Breast epithelium (tissue), 4 donors: Measurements from ENCODE around the gene GALNT16. TPM values are rescaled to one million over a fixed set of nuclear protein-coding genes. Genes with fewer than 3 reads are reported as not detected.

Experiments
- DNase-seq, 2 donors: peaks; one replicate each; pipeline ENCODE4 v3.0.0-alpha.2; 2019; ENCODE audit warnings: low spot score in 2 of 2
- H3K27ac ChIP-seq, 2 donors: fragments of 200-600 bp; sonication (generic) in 1 of 2; one replicate each; pipeline ENCODE4 v1.5.1; 2016 to 2019; ENCODE audit warnings: mild to moderate bottlenecking in 1 of 2
- H3K27me3 ChIP-seq, 2 donors: fragments of 200-600 bp; sonication (generic) in 1 of 2; one replicate each; pipeline versions ENCODE4 v1.5.1 to v1.6.0; 2017 to 2019; ENCODE audit warnings: control low read depth in 1 of 2, mild to moderate bottlenecking in 1 of 2
- H3K36me3 ChIP-seq: fragments of 200-600 bp; one replicate; pipeline ENCODE4 v1.5.1; 2019
- H3K4me1 ChIP-seq, 2 donors: fragments of 200-600 bp; sonication (generic); one replicate each; pipeline ENCODE4 v1.5.1; 2016 to 2019; ENCODE audit warnings: control low read depth in 1 of 2
- H3K4me3 ChIP-seq, 3 donors: fragments of 200-600 bp; sonication (generic); 1 replicate in 2 of 3; 2 replicates in 1 of 3; pipeline ENCODE4 v1.5.1; 2016 to 2019; ENCODE audit warnings: mild to moderate bottlenecking in 3 of 3, moderate library complexity in 2 of 3
- H3K9me3 ChIP-seq, 2 donors: fragments of 200-600 bp; sonication (generic) in 1 of 2; one replicate each; pipeline ENCODE4 v1.5.1; 2016 to 2019; ENCODE audit warnings: control low read depth in 1 of 2
- CTCF ChIP-seq, 3 donors: fragments of 450-650 bp; IDR thresholded peaks; one replicate each; pipeline ENCODE4 v1.5.1; 2016 to 2017; ENCODE audit warnings: antibody characterized with exemption in 3 of 3, mild to moderate bottlenecking in 3 of 3, moderate library complexity in 3 of 3
- POLR2A ChIP-seq: fragments of 450-650 bp; IDR thresholded peaks from one replicate; pipeline ENCODE4 v1.6.1; 2016; ENCODE audit warnings: antibody characterized with exemption, mild to moderate bottlenecking, moderate library complexity
- POLR2AphosphoS5 ChIP-seq, 3 donors: sonication (generic); formaldehyde crosslinking; IDR thresholded peaks; one replicate each; pipeline ENCODE4 v1.6.1; 2017; ENCODE audit warnings: antibody characterized with exemption in 3 of 3
- intact Hi-C: fragments of 100-400 bp; cut with DNase I; formaldehyde crosslinking; loops from one replicate; pipeline ENCODE4 v1.15.1; 2023; ENCODE audit warnings: low total_unique reads
- total RNA-seq, 3 donors: library from RNA; depleted of rRNA; stranded (reverse); fragments of >200 nt; gene quantifications; one replicate each; pipeline ENCODE4 v1.1.0, GENCODE V29; 2016

GALNT16 gene
- total RNA-seq, 3 donors from 2014 or later: 6.3 to 20.6 (median 8.8) TPM

- peaks cover 0 to 5% of the 10 kb centered on the region in 2 donors for H3K4me1 ChIP-seq
- no peaks in the 10 kb centered on the region for H3K27me3 ChIP-seq
- DNase-seq: no peak
- peak in 1 of 3 donors; percentile 12 for TF ChIP-seq POLR2AphosphoS5 (IDR thresholded peaks at IDR 0.05)
- no peak for TF ChIP-seq CTCF (IDR thresholded peaks at IDR 0.05)
- no peak for TF ChIP-seq POLR2A
- no peaks in the 10 kb centered on the region for H3K9me3 ChIP-seq
- peak overlapping the region; percentile 93 to 94 for H3K27ac ChIP-seq
- intact Hi-C loops: no loop called here
- H3K36me3 ChIP-seq: no peaks in the 10 kb centered on the region
- H3K4me3 ChIP-seq: peak overlapping the region; percentile 81 to 96 (median 91)
Measured at GRCh38 chr14:69398818-69399210, 138.9 kb downstream of the GALNT16 start.

GRCh38 chr14:69399750-69400149, 139.8 kb downstream of the GALNT16 start:
- TF ChIP-seq CTCF (IDR thresholded peaks at IDR 0.05) (no peak), POLR2AphosphoS5 (IDR thresholded peaks at IDR 0.05) (no peak), POLR2A (no peak)

GRCh38 chr14:69400154-69400553, 140.2 kb downstream of the GALNT16 start:
- no peaks in the 10 kb centered on the region for H3K36me3 ChIP-seq
- no peak overlapping the region for H3K27ac ChIP-seq
- no peaks in the 10 kb centered on the region for H3K27me3 ChIP-seq
- no peaks in the 10 kb centered on the region for H3K9me3 ChIP-seq
- DNase-seq: no peak
- peak overlapping the region in 2 of 3 donors; percentile 81 to 96 for H3K4me3 ChIP-seq
- intact Hi-C loops: no loop called here
- peaks cover 0 to 5% of the 10 kb centered on the region in 2 donors for H3K4me1 ChIP-seq
- TF ChIP-seq POLR2A: no peak
- TF ChIP-seq POLR2AphosphoS5 (IDR thresholded peaks at IDR 0.05): no peak
- TF ChIP-seq CTCF (IDR thresholded peaks at IDR 0.05): no peak

More at GRCh38 chr14:69399750-69400149, 139.8 kb downstream of the GALNT16 start:
- H3K4me1 ChIP-seq: peaks cover 0 to 5% of the 10 kb centered on the region in 2 donors
- intact Hi-C loops: no loop called here
- no peaks in the 10 kb centered on the region for H3K27me3 ChIP-seq
- no peaks in the 10 kb centered on the region for H3K9me3 ChIP-seq
- DNase-seq: no peak
- no peak overlapping the region for H3K27ac ChIP-seq
- H3K4me3 ChIP-seq: peak overlapping the region in 2 of 3 donors; percentile 81 to 96
- H3K36me3 ChIP-seq: no peaks in the 10 kb centered on the region

- Histone ChIP-seq H3K27ac (no peak overlapping the region), H3K4me3 (no peak overlapping the region), H3K4me1 (peaks cover 0 to 5% of the 10 kb centered on the region in 2 donors), H3K27me3 (no peaks in the 10 kb centered on the region), H3K36me3 (no peaks in the 10 kb centered on the region), H3K9me3 (no peaks in the 10 kb centered on the region)
- DNase-seq: no peak
- TF ChIP-seq CTCF (IDR thresholded peaks at IDR 0.05) (no peak), POLR2AphosphoS5 (IDR thresholded peaks at IDR 0.05) (no peak), POLR2A (no peak)
- intact Hi-C loops: no loop called here
Measured at GRCh38 chr14:69401841-69402240, 141.9 kb downstream of the GALNT16 start.

GRCh38 chr14:69404478-69404877, 144.5 kb downstream of the GALNT16 start:
- no peaks in the 10 kb centered on the region for H3K9me3 ChIP-seq
- no peak overlapping the region for H3K27ac ChIP-seq
- no peaks in the 10 kb centered on the region for H3K36me3 ChIP-seq
- H3K4me1 ChIP-seq: peaks cover 0 to 5% of the 10 kb centered on the region in 2 donors
- intact Hi-C loops: no loop called here
- DNase-seq: no peak
- no peak overlapping the region for H3K4me3 ChIP-seq
- no peaks in the 10 kb centered on the region for H3K27me3 ChIP-seq
- TF ChIP-seq CTCF (IDR thresholded peaks at IDR 0.05): no peak
- no peak for TF ChIP-seq POLR2A
- TF ChIP-seq POLR2AphosphoS5 (IDR thresholded peaks at IDR 0.05): no peak
